Measurements from ENCODE around the gene PRDM2.

DNA sequence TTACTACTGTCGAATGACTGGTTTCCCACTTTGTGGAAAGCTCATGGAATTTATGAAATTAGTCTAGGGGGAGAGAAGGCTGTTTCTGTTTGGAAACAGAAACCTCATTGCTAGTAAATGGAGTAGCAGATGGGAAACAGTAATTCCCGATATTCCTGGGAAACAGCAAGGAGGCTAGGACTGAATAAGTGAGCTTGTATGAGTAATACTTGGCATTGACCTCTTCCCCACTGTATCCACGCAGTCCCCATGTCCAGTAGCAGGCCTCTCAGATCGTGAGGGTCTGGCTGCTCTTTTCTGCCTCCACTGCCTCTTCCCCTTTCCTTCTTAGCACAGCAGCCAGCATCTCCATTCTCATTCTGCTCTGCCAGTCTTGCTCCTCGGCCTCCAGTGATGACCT lies 75.5 kb downstream of the PRDM2 start:
- no peak for TF ChIP-seq ZBTB21 (tag by site-specific recombination; IDR thresholded peaks at IDR 0.05)
- TF ChIP-seq, protein P1, sequence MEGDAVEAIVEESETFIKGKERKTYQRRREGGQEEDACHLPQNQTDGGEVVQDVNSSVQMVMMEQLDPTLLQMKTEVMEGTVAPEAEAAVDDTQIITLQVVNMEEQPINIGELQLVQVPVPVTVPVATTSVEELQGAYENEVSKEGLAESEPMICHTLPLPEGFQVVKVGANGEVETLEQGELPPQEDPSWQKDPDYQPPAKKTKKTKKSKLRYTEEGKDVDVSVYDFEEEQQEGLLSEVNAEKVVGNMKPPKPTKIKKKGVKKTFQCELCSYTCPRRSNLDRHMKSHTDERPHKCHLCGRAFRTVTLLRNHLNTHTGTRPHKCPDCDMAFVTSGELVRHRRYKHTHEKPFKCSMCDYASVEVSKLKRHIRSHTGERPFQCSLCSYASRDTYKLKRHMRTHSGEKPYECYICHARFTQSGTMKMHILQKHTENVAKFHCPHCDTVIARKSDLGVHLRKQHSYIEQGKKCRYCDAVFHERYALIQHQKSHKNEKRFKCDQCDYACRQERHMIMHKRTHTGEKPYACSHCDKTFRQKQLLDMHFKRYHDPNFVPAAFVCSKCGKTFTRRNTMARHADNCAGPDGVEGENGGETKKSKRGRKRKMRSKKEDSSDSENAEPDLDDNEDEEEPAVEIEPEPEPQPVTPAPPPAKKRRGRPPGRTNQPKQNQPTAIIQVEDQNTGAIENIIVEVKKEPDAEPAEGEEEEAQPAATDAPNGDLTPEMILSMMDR (tag by site-specific recombination; IDR thresholded peaks at IDR 0.05), result no peak
- TF ChIP-seq, protein P2, sequence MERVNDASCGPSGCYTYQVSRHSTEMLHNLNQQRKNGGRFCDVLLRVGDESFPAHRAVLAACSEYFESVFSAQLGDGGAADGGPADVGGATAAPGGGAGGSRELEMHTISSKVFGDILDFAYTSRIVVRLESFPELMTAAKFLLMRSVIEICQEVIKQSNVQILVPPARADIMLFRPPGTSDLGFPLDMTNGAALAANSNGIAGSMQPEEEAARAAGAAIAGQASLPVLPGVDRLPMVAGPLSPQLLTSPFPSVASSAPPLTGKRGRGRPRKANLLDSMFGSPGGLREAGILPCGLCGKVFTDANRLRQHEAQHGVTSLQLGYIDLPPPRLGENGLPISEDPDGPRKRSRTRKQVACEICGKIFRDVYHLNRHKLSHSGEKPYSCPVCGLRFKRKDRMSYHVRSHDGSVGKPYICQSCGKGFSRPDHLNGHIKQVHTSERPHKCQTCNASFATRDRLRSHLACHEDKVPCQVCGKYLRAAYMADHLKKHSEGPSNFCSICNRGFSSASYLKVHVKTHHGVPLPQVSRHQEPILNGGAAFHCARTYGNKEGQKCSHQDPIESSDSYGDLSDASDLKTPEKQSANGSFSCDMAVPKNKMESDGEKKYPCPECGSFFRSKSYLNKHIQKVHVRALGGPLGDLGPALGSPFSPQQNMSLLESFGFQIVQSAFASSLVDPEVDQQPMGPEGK (tag by site-specific recombination; IDR thresholded peaks at IDR 0.05), result no peak
- no peak for TF ChIP-seq KLF16 (tag by site-specific recombination; IDR thresholded peaks at IDR 0.05)
- no peak for TF ChIP-seq ZNF561 (tag by site-specific recombination; IDR thresholded peaks at IDR 0.05; ENCODE audit: borderline replicate concordance)
- no peak for TF ChIP-seq KLF9 (tag by site-specific recombination; IDR thresholded peaks at IDR 0.05; ENCODE audit: low read depth)
- TF ChIP-seq, protein P3, sequence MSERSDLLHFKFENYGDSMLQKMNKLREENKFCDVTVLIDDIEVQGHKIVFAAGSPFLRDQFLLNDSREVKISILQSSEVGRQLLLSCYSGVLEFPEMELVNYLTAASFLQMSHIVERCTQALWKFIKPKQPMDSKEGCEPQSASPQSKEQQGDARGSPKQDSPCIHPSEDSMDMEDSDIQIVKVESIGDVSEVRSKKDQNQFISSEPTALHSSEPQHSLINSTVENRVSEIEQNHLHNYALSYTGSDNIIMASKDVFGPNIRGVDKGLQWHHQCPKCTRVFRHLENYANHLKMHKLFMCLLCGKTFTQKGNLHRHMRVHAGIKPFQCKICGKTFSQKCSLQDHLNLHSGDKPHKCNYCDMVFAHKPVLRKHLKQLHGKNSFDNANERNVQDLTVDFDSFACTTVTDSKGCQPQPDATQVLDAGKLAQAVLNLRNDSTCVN (tag by site-specific recombination; optimal IDR thresholded peaks at IDR 0.05), result no peak
- no peak for TF ChIP-seq ZNF341 (tag by site-specific recombination; IDR thresholded peaks at IDR 0.05; ENCODE audit: low read depth)
- no peak for TF ChIP-seq MYNN (tag by site-specific recombination; IDR thresholded peaks at IDR 0.05; ENCODE audit: borderline replicate concordance)

All from HEK293 (cell line).